Measurements from ENCODE around the gene MFSD6.
"Not testable (repeated sequence)": the region's sequence is repeated elsewhere in the genome, so short reads cannot be mapped to it uniquely, and the experiment has no call there.

Gene MFSD6

DNA sequence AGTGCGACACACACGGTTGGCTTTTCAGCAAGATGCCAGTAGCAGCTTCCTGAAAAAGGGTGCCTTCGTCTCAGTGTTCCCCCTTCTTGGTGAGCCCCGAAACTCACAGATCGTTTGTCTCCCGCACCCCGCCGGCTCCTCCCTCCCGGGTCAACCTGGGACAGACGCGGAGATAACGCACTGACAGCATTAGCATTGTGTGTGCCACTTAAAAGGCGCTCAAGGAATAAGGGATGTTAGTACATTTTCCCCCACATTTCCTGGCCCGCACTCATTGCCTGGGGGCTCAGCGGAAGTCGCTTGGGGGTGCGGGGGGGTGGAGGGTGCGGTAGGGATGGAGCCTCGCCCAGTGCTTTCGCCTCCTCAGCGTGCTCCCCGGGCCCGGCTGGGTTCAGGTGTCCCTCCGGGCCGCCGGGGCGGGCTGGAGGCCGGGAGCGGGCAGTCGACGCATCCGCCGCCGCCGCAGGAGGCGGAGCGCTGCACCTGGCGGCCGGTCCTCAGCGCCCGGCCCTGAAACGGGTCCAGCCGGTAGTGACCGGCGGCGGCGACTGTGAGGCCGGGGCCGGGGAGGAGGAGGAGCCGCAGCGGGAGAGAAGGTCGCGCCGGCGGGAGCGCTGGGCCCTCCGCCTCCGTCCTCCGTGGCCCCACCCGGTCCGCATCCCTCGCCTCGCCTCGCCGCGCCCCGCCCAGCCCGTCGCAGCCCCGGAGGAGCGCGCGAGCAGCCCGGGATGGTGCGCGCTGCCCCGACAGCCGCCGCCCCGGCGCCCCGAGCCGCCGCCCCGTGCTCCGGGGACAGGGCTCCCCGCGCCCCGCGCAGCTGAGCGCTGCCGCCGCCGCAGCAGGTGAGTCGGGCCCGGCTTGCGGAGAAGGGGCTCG lies at the start of gene MFSD6:
MFSD6 (plus strand) TSS at position 694 of the 876 bp plus-strand sequence. CDS start 27,675 bp downstream, outside the sequence.
- DNase-seq = peak; percentile 53 to 95 (median 68)

DNA sequence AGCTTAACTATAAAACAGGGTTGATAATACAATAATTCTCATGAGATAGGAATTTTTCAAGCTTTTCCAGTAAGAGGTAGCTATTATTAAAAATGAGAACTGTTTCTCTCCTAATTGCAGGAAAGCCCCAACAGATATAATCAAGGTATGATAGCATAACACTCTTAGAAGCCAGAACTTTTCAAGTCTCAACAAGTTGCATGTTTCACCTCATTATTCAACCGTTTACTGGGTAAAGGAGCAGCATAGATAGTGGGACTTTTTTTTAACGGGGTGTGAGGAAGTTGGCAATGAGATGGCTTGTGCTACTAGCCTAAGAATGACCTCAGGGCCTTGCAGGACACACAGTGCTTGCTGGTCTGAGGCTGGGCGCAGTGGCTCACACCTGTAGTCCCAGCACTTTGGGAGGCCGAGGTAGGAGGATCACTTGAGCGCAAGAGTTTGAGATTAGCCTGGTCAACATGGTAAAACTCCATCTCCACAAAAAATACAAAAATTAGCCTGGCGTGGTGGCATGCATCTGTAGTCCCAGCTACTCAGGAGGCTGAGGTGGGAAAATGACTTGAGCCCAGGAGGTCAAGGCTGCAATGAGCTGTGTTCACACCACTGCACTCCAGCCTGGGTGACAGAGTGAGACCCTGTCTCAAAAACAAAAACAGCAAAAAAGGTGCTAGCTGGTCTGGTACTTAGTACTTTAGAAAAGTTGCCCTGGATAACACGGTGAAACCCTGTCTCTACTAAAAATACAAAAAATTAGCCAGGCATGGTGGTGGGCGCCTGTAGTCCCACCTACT lies 49.3 kb upstream of the MFSD6 start:
- DNase-seq = not testable (repeated sequence)

DNA sequence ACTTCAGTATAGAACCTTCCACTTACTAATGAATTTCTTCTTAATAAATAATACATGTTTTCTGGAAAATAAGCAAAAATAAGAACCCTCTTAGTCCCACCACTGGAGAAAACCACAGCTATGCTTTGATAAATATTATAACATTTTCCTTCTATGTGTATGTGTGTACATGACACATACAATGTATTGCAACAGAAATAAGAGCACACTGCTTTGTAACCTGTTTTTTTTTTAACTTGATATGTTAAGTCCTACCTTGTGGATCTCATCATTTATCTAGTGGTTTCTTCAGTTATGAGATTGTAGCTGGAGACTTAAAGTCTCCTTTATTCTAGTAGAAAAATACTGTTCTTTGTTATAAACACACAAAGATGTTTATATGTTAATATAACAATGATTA lies 47.6 kb upstream of the MFSD6 start:
- no peak for DNase-seq

DNA sequence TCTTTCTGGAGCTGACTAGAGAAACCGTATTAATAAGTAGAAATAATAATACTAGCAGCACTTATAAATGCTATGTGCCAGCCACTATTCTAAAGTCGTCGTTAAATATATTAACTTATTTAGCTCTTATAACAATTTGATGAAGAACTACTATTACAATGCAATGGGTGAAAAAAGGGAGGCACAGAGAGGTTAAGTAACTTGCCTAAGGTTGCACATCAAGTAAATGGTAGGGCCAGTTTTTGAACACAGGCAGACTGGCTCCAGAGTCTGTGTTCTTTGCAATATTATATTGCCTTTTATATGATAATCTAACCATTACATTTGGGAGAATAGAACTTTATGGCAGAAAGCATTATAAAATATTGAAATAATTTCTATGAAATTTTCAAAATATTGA lies 47.2 kb upstream of the MFSD6 start:
- DNase-seq = no peak

GRCh38 chr2:190361572-190361971 lies 46.6 kb upstream of the MFSD6 start:
- no peak for DNase-seq

DNA sequence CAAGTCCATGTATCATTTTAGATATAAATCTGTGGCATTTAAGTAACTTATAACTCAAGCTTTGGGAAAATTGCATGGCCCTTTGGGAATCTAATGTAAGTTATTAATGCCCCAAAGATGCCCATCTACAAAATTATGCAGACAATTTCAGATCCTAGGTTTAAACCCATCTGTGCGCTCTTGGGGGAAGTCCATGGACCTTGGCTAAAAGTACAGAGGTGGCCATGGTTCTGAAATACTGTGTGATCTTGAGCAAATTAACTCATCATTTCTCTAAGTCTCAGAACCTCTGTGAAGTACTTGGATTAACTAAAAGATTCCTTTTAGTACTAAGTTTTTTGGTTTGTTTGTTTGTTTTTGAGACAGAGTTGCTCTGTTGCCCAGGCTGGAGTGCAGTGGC lies 45.3 kb upstream of the MFSD6 start:
- no peak for DNase-seq

GRCh38 chr2:190365499-190366204 lies 42.5 kb upstream of the MFSD6 start:
- no peak for DNase-seq

DNA sequence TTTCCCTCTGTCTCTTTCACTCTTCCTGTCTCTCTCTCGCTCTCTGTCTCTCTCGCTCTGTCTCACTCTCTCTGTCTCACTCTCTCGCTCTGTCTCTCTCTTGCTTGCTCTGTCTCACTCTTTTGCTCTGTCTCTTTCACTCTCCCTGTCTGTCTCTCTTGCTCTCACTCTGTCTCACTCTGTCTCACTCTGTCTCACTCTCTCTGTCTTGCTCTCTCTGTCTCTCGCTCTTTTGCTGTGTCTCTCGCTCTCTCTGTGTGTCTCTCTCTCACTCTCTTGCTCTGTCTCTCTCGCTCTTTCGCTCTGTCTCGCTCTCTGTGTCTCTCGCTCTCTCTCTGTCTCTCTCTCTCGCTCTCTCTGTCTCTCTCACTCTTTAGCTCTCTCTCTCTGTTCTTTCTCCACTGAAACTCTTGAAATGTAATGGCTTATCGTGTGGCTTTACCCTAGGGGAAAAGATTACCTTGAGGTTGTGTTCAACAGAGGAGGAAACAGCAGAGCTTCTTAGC lies 41.9 kb upstream of the MFSD6 start:
- no peak for DNase-seq

GRCh38 chr2:190367091-190367490 lies 41.1 kb upstream of the MFSD6 start:
- DNase-seq = no peak

DNA sequence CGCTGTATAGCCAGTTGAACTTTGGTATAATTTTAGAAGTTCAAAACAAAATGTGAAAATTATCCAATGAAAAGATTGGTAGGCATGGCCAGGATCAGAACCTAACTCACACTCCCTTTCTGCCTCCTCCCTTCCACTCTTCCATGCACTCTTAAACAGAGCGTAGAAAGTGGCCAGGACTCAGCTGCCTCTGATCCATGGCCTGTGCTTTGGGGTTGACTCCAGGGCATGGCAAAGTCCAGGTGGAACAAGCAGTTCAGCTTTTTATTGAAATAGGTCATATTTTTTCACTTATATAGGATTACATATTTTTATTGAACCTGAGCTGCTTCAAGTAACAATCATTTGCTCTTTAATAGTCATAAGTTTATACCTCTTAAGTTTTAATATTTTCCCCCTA lies 38.5 kb upstream of the MFSD6 start:
- no peak for DNase-seq

- no peak for DNase-seq
Measured at GRCh38 chr2:190376083-190376482, 32.1 kb upstream of the MFSD6 start.

DNA sequence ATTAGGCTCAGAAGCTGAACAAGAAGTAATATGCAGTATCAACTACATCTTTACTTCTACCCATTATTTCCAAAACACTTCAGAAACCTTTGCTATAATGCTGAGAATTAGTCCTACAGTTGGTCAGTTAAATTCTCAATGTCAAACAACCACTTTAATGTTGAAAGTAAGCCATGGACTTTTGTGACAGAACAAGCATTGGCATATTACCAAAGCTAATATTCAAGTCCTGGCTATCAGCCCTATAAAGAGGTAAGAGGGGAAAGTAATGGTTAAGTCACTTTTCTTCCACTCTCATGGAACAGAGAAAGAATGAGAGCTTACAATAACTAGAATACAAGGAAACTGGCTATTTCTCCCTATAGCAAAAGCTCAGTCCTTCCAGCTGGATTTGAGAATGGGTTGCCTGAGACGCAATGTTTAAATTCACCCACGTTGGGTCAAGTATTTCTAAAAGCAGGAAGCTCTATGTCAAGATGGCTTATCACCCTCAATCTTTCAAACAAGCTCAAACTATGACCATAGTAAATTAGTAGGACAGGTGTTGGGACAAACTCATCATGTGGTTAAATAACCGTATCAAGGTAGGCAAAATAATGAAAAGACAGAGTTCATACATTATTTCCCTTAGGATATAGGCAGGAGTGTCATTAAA lies 31.4 kb upstream of the MFSD6 start:
- no peak for DNase-seq

GRCh38 chr2:190378880-190379237 lies 29.3 kb upstream of the MFSD6 start:
- DNase-seq = no peak

GRCh38 chr2:190379249-190379964 lies 28.7 kb upstream of the MFSD6 start:
- DNase-seq = no peak

DNA sequence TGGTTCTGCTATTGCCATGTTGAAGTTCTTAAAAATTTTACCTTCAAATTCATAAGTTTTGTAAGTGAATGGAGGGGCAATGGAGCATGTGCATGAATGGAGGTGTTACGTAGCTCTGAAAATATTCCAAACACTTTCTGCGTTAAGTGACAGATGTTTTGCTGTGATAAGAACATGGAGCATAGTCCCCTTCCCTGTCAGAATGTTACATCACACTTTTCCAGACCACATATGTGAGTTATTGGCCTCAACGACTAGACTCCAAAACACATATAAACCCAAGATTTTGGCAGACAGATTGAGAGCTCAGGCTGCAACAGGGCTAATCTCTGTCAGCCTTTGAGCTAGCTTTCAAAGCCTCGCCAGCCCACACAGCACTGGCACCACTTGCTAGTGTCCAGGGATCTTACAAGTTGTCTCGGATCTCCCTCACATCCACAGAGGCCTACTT lies 27.2 kb upstream of the MFSD6 start:
- DNase-seq = no peak

GRCh38 chr2:190382851-190383250 lies 25.3 kb upstream of the MFSD6 start:
- DNase-seq = peak in 4 of 6 experiments; percentile 6 to 69 (median 54)

DNA sequence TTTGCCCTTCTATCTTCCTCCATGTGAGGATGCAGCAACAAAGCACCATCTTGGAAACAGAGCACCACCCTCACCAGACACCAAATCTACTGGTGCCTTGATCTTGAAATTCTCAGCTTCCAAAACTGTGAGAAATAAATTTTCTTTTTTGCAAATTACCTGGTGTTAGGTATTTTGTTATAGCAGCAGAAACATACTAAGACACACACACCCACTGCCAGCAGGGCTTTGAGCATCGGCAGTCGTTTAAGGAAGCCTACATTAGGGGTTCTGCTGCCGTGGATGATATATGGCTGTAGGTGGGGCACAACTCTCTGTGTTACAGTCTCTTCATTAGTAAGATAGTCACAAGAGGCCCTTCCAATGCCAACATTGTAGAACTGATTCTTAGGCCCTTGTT lies 20.7 kb upstream of the MFSD6 start:
- no peak for DNase-seq

DNA sequence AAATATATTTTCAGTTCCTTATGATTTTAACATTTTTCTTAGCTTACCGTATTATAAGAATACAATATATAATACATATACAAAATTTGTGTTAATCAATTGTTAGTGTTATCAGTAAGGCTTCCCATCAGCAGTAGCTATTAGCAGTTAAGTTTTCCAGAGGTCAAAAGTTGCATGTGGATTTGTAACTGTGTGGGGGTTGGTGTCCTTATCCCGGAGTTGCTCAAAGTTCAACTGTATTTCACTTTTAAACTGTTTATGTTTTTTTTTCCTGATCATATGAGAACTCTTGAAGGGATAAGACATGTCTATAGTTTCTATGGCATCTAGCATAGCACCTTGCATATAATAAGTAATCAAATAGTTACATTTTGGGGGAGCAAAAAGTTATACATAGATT lies 11.9 kb upstream of the MFSD6 start:
- DNase-seq = no peak

DNA sequence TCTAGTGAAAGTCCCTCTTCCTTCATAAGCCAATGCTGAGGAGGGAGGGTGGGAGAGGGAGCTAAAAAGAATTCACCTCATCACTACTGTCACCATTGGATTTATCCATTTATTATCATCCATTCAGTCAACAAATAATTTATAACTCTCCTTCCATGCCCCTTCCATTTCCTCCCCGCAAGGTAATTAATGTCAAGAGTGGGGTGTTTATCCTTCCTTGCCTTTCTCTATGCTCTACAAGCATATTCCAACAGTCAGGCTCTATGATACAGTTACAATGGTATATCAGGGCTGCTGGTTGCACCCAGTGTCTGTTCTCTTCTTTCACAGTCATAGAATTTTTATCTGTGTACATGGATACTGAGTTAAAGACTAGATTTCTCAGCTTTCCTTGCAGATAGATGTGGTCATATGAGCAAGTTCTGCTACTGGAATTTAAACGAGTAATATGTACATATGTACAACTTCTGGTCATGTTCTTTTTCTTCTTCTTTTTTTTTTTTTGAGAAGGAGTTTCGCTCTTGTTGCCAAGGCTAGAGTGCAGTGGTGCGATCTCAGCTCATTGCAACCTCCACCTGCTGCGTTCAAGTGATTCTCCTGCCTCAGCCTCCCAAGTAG lies 5.1 kb upstream of the MFSD6 start:
- no peak for DNase-seq

- no peak for DNase-seq
Measured at GRCh38 chr2:190404487-190404886, 3.7 kb upstream of the MFSD6 start.

DNA sequence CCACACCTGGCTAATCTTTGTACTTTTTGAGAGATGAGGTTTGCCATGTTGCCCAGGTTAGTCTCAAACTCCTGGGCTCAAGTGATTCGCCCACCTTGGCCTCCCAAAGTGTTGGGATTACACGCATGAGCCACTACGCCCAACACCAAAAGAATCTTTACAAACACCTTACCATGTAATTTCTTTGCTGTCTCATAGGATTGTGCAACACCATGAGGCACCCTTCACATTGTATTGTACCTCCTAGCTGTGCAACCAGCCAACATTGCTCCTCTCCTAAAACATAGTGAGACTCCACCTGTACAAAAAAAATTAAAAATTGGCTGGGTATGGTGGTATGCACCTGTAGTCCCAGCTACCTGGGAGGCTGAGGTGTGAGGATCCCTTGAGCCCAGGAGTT lies 3.1 kb upstream of the MFSD6 start:
- DNase-seq = no peak

All from stimulated activated naive CD4-positive, alpha-beta T cell (primary cell).